Ovary (tissue), 9 donors: Measurements from ENCODE around the gene DACT2. TPM values are rescaled to one million over a fixed set of nuclear protein-coding genes. Genes with fewer than 3 reads are reported as not detected.

ENCODE experiments used
- DNase-seq, 5 donors: peaks; one replicate each; pipeline ENCODE4 v3.0.0-alpha.2; 2019 to 2020
- H3K27ac ChIP-seq, 2 donors: fragments of 200-600 bp; one replicate each; pipeline versions ENCODE4 v1.5.1 to v1.8.0; 2019 to 2022
- H3K27me3 ChIP-seq: fragments of 200-600 bp; one replicate; pipeline ENCODE4 v1.8.0; 2022
- H3K36me3 ChIP-seq: fragments of 200-600 bp; sonication (generic); one replicate; pipeline ENCODE4 v1.5.1; 2019
- H3K4me1 ChIP-seq: one replicate; pipeline ENCODE4 v1.8.1; 2013; ENCODE audit warnings: mild to moderate bottlenecking, moderate library complexity; ENCODE audit not compliant: insufficient read depth
- H3K4me3 ChIP-seq: fragments of 200-600 bp; sonication (generic); one replicate; pipeline ENCODE4 v1.5.1; 2017
- H3K9me3 ChIP-seq, 2 donors: fragments of 200-600 bp in 1 of 2; sonication (generic) in 1 of 2; one replicate each; pipeline versions ENCODE4 v1.5.1 to v1.8.1; 2013 to 2019; ENCODE audit warnings: mild to moderate bottlenecking in 1 of 2, moderate library complexity in 1 of 2
- EP300 ChIP-seq: sonication (generic); formaldehyde crosslinking; IDR thresholded peaks from one replicate; pipeline ENCODE4 v1.6.1; 2017; ENCODE audit warnings: antibody characterized with exemption
- POLR2A ChIP-seq: fragments of 450-650 bp; IDR thresholded peaks from one replicate; pipeline ENCODE4 v1.6.1; 2017; ENCODE audit warnings: antibody characterized with exemption, mild to moderate bottlenecking, moderate library complexity
- WGBS, 3 donors: extraction: QIAGEN DNeasy Blood & Tissue Kit in 1 of 3; methylation state at CpG; one replicate each; pipeline versions ENCODE4 v1.1.5 to v1.1.7; 2013 to 2017; 5-methylcytosine and 5-hydroxymethylcytosine counted together
- intact Hi-C, 4 donors: fragments of 100-400 bp; cut with DNase I; formaldehyde crosslinking; loops; one replicate each; pipeline versions ENCODE4 v1.11.0 to v1.15.1; 2022 to 2023
- polyA plus RNA-seq, 2 donors: library from polyadenylated mRNA; stranded (reverse); fragments of 200-250 nt in 1 of 2; fragments of 350-450 nt in 1 of 2; fragmentation: Illumina TruSeq in 1 of 2; extraction: RNeasy Lipid Tissue Mini Kit (QIAGEN cat#74804) in 1 of 2; gene quantifications; one replicate each; pipeline ENCODE4 v1.2.3, GENCODE V29; 2013 to 2014
- total RNA-seq, 7 donors: library from RNA; depleted of rRNA in 2 of 7; stranded (reverse); fragments of >200 nt in 2 of 7; fragmentation: NEBNext Ultra II Directional in 3 of 7; extraction: Animal tissue kit (Norgen Biotek cat#: 25700) in 3 of 7; gene quantifications; one replicate each; pipeline versions ENCODE4 v1.1.0 to v1.2.4, GENCODE V29; 2016 to 2023
- TF ChIP-seq, protein P1 (sequence below), 3 donors: fragments of 450-650 bp in 2 of 3; fragments of 200-600 bp in 1 of 3; IDR thresholded peaks; one replicate each; pipeline versions ENCODE4 v1.5.1 to v1.8.0; 2016 to 2022; ENCODE audit warnings: antibody characterized with exemption in 3 of 3, mild to moderate bottlenecking in 1 of 3
- donor health status: DM: no; HTN: no; CAD: no; lungs with moderate emphysema.
- donor health status: DM: no; HTN: no; CAD: no.
- donor health status: Bipolar disorder and iron deficiency.
- donor health status: DM: yes; HTN: yes; CAD: no.
- donor health status: DM: no; HTN: no; CAD: no.
- donor health status: DM: yes; HTN: yes; CAD: no.

Gene DACT2
- total and polyA plus RNA-seq, 9 donors, result 0.17 to 4.4 (median 0.71) TPM; not detected in 2

- TF ChIP-seq EP300 (no peak), POLR2A (no peak)
- TF ChIP-seq, protein P1, sequence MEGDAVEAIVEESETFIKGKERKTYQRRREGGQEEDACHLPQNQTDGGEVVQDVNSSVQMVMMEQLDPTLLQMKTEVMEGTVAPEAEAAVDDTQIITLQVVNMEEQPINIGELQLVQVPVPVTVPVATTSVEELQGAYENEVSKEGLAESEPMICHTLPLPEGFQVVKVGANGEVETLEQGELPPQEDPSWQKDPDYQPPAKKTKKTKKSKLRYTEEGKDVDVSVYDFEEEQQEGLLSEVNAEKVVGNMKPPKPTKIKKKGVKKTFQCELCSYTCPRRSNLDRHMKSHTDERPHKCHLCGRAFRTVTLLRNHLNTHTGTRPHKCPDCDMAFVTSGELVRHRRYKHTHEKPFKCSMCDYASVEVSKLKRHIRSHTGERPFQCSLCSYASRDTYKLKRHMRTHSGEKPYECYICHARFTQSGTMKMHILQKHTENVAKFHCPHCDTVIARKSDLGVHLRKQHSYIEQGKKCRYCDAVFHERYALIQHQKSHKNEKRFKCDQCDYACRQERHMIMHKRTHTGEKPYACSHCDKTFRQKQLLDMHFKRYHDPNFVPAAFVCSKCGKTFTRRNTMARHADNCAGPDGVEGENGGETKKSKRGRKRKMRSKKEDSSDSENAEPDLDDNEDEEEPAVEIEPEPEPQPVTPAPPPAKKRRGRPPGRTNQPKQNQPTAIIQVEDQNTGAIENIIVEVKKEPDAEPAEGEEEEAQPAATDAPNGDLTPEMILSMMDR (IDR thresholded peaks at IDR 0.05), result no peak
- H3K27me3 ChIP-seq, result no peaks in the 10 kb centered on the region
- no peak overlapping the region for H3K4me3 ChIP-seq
- H3K9me3 ChIP-seq, result no peaks in the 10 kb centered on the region
- H3K27ac ChIP-seq, result no peak overlapping the region
- WGBS, 3 donors, result 12 to 16% (median 14%) methylated on average over 12 of the region's 12 CpGs
- intact Hi-C loops, result no loop called here
- H3K4me1 ChIP-seq, result no peaks in the 10 kb centered on the region
- no peak for DNase-seq
- H3K36me3 ChIP-seq, result no peaks in the 10 kb centered on the region
Measured at GRCh38 chr6:168326294-168327261, 7.0 kb upstream of the DACT2 start.

DNA sequence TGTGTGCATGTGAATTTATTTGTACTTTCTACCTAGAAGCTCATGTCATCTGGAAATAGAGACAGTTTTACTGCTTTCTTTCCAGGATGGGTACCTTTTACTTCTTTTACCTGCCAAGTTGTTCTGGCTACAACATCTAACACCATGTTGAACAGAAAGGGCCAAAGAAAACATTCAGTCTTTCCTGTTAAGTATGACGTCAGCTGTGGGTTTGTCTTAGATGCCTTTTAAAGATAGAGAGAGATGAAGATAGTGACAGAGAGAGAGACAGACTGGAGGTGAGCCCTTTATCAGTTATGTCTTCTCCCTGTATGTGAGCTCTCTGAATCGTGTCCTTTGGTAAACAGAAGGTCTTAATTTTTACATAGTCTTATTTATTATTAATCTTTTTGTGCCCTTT is 3.4 kb upstream of the DACT2 start:
- no peaks in the 10 kb centered on the region for H3K4me1 ChIP-seq
- no peak overlapping the region for H3K27ac ChIP-seq
- intact Hi-C loops, result no loop called here
- no peaks in the 10 kb centered on the region for H3K9me3 ChIP-seq
- TF ChIP-seq EP300 (no peak), POLR2A (no peak)
- TF ChIP-seq, protein P1 (IDR thresholded peaks at IDR 0.05), result no peak
- no peak overlapping the region for H3K4me3 ChIP-seq
- 53 to 60% (median 53%) methylated on average over 2 of the region's 2 CpGs for WGBS, 3 donors
- H3K27me3 ChIP-seq, result no peaks in the 10 kb centered on the region
- no peaks in the 10 kb centered on the region for H3K36me3 ChIP-seq
- no peak for DNase-seq

DNA sequence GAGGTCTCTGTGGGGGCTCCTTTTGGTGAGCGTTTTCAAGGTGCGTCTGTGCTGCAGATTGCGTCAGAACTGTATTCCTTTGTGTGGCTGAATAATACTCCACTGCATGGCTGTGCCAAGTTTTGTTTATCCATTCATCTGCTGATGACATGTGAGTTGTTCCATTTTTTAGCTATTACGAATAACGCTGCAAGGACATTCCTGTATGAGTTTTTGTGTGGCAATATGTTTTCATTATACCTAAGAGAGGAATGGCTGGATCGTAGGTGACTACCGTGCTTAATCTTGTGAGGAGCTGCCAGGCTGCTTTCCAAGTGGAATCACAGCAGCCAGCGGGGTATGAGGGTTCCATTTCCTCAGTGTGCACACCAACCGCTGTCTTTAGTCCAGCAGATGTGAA is 1.1 kb upstream of the DACT2 start:
- H3K4me3 ChIP-seq, result no peak overlapping the region
- no peaks in the 10 kb centered on the region for H3K4me1 ChIP-seq
- H3K36me3 ChIP-seq, result no peaks in the 10 kb centered on the region
- no peak for TF ChIP-seq EP300
- TF ChIP-seq POLR2A, result no peak
- TF ChIP-seq, protein P1 (IDR thresholded peaks at IDR 0.05), result no peak
- intact Hi-C loops, result no loop called here
- no peaks in the 10 kb centered on the region for H3K9me3 ChIP-seq
- H3K27me3 ChIP-seq, result no peaks in the 10 kb centered on the region
- DNase-seq, result no peak
- H3K27ac ChIP-seq, result no peak overlapping the region
- 89 to 92% (median 89%) methylated on average over 9 of the region's 9 CpGs for WGBS, 3 donors

DNA sequence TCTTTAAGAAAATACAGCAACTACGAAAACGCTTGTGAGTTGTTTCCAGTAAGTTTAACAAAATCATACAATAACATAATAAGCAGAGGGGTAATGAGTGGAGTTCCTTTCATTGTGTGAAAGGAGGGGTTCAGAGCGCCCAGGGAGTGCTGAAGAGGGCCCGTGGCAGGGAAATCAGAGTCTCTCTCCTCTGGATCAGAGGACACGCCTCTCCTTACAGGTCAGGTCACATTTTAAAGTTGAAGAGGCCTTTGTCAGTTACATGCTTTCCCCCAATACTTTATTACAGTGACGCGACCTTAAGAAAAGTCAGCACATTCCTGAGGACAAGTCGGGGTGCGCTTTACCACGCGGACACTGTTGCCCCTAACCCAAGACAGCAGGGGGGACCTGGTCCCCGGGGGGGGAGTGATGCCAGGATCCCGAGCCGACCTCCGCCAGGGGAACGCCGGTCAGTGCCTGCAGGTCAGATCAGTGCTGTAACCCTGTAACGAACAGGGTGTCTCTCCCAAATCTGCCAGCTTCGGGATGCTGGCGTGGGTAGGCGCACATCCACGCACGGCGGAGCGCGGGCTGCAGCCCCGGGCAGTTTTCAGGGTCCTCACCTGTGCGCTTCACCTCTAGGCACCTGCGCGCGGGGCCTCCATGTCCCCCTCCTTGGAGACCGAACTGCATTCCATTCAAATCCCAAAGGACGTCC is 848 bp downstream of the DACT2 start:
- no peak for DNase-seq
- Histone ChIP-seq H3K27ac (no peak overlapping the region), H3K27me3 (no peaks in the 10 kb centered on the region), H3K4me1 (no peaks in the 10 kb centered on the region), H3K36me3 (no peaks in the 10 kb centered on the region), H3K4me3 (peak overlapping the region; percentile 37), H3K9me3 (no peaks in the 10 kb centered on the region)
- no peak for TF ChIP-seq POLR2A
- TF ChIP-seq, protein P1 (IDR thresholded peaks at IDR 0.05), result no peak
- no peak for TF ChIP-seq EP300
- 40 to 43% (median 42%) methylated on average over 32 to 33 of the region's 33 CpGs for WGBS, 3 donors
- intact Hi-C loops, result no loop called here
